Measurements from ENCODE around the gene TTC17. TPM values are rescaled to one million over a fixed set of nuclear protein-coding genes. Genes with fewer than 3 reads are reported as not detected.

Gene TTC17
- total RNA-seq, 1 experiment from 2014 or later, result 42.1 TPM

- no peak overlapping the region for H2AFZ ChIP-seq (ENCODE audit: low read length)
- no peak for DNase-seq
- peaks cover 14% of the 10 kb centered on the region for H4K20me1 ChIP-seq (ENCODE audit: low read length)
- H3K4me1 ChIP-seq (ENCODE audit: insufficient read depth, low read length), result no peaks in the 10 kb centered on the region
- H3K4me2 ChIP-seq (ENCODE audit: low read length), result no peak overlapping the region
- CTCF ChIA-PET, result no interaction called here
- H3K9me2 ChIP-seq (replicated peaks; ENCODE audit: low read length), result no peaks in the 10 kb centered on the region
- TF ChIP-seq EZH2phosphoT487 (IDR thresholded peaks at IDR 0.05; ENCODE audit: borderline replicate concordance, low read length) (no peak), EZH2 (IDR thresholded peaks at IDR 0.05; ENCODE audit: low read length, unreplicated experiment) (no peak), CTCF (conservative IDR thresholded peaks at IDR 0.05; ENCODE audit: low read depth, low read length) (no peak)
- no peak for ATAC-seq
- no peaks in the 10 kb centered on the region for H3K27me3 ChIP-seq (ENCODE audit: low read length)
- no peak overlapping the region for H3K4me3 ChIP-seq (ENCODE audit: low read length)
- BruUV-seq (replicated peaks), result no TSS peak
- no peak overlapping the region for H3K9ac ChIP-seq (ENCODE audit: low read length)
- intact Hi-C loops (cut with micrococcal nuclease), result no loop called here
- H3K9me3 ChIP-seq (ENCODE audit: low read length), result no peaks in the 10 kb centered on the region
- H3K27ac ChIP-seq (ENCODE audit: low read length), result no peak overlapping the region
- peaks cover 4% of the 10 kb centered on the region; the same call in 1 of the 2 replicates for H3K36me3 ChIP-seq (ENCODE audit: low read depth, low read length)
- POLR2A ChIA-PET (ENCODE audit: unreplicated experiment), result no interaction called here
- no peaks in the 10 kb centered on the region for H3F3A ChIP-seq (ENCODE audit: low read length, unreplicated experiment)
- H3K79me2 ChIP-seq (ENCODE audit: low read length), result peaks cover 93% of the 10 kb centered on the region
Observed at GRCh38 chr11:43367382-43368178, 8.9 kb downstream of the TTC17 start.

GRCh38 chr11:43376065-43376464, 17.3 kb downstream of the TTC17 start:
- Histone ChIP-seq H3K9ac (ENCODE audit: low read length) (0 out of 2 replicates have a peak overlapping the region, but pooled peaks have one; percentile 14), H3K36me3 (ENCODE audit: low read depth, low read length) (peaks cover 14% of the 10 kb centered on the region), H3K27me3 (ENCODE audit: low read length) (no peaks in the 10 kb centered on the region), H4K20me1 (ENCODE audit: low read length) (0 out of 2 replicates have a peak, but pooled peaks cover 5% of the 10 kb centered on the region), H3F3A (ENCODE audit: low read length, unreplicated experiment) (no peaks in the 10 kb centered on the region), H3K79me2 (ENCODE audit: low read length) (peaks cover 52% of the 10 kb centered on the region), H3K27ac (ENCODE audit: low read length) (peak overlapping the region; percentile 64), H3K9me2 (replicated peaks; ENCODE audit: low read length) (no peaks in the 10 kb centered on the region), H3K4me2 (ENCODE audit: low read length) (peak overlapping the region; percentile 77), H3K4me3 (ENCODE audit: low read length) (peak overlapping the region; percentile 43; the same call in 1 of the 2 replicates), H3K4me1 (ENCODE audit: insufficient read depth, low read length) (peaks cover 15% of the 10 kb centered on the region), H2AFZ (ENCODE audit: low read length) (no peak overlapping the region), H3K9me3 (ENCODE audit: low read length) (no peaks in the 10 kb centered on the region)
- ChIA-PET POLR2A (ENCODE audit: unreplicated experiment) (interaction anchor here (1.0 kb wide), 1 partner anchor 17 kb away, joined by 7 read pairs; the partner anchor contains the start of gene TTC17), CTCF (no interaction called here)
- ATAC-seq (peak; percentile 72), DNase-seq (peak; percentile 44)
- TF ChIP-seq EZH2phosphoT487 (IDR thresholded peaks at IDR 0.05; ENCODE audit: borderline replicate concordance, low read length) (no peak), EZH2 (IDR thresholded peaks at IDR 0.05; ENCODE audit: low read length, unreplicated experiment) (no peak), CTCF (conservative IDR thresholded peaks at IDR 0.05; ENCODE audit: low read depth, low read length) (no peak)
- intact Hi-C loops (cut with micrococcal nuclease), result loop anchor here (1.0 kb wide), 1 partner anchor 18 kb away; the partner anchor contains the start of gene TTC17
- no TSS peak for BruUV-seq (replicated peaks)

Measured in PC-3 (cell line).